ENCODE data around the gene KMT2D. TPM values are rescaled to one million over a fixed set of nuclear protein-coding genes. Genes with fewer than 3 reads are reported as not detected.

Gene KMT2D
- total RNA-seq, 2 donors from 2014 or later = 82.7 to 99.7 TPM

DNA sequence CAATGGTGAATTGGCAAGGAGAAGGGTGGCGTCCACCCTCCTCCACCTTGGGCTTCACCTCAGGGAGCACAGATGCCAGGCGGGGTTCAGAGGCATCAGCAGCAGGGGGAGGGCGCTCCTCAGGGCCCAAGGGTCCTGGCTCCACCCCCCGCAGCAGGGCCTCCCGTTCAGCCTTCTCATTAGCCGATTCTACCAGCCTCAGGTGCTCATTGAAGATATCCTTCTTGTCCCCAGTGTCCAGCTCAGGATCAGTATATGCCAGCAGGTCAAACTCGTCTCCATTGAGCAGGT lies 22.7 kb downstream of the KMT2D start:
- TF ChIP-seq POLR2AphosphoS5 (IDR thresholded peaks at IDR 0.05) = no peak
- TF ChIP-seq, protein P1, sequence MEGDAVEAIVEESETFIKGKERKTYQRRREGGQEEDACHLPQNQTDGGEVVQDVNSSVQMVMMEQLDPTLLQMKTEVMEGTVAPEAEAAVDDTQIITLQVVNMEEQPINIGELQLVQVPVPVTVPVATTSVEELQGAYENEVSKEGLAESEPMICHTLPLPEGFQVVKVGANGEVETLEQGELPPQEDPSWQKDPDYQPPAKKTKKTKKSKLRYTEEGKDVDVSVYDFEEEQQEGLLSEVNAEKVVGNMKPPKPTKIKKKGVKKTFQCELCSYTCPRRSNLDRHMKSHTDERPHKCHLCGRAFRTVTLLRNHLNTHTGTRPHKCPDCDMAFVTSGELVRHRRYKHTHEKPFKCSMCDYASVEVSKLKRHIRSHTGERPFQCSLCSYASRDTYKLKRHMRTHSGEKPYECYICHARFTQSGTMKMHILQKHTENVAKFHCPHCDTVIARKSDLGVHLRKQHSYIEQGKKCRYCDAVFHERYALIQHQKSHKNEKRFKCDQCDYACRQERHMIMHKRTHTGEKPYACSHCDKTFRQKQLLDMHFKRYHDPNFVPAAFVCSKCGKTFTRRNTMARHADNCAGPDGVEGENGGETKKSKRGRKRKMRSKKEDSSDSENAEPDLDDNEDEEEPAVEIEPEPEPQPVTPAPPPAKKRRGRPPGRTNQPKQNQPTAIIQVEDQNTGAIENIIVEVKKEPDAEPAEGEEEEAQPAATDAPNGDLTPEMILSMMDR (IDR thresholded peaks at IDR 0.05) = no peak
- no peak for TF ChIP-seq POLR2A (IDR thresholded peaks at IDR 0.05)
- Histone ChIP-seq H3K9me3 (no peaks in the 10 kb centered on the region), H3K4me1 (replicated peaks) (no peaks in the 10 kb centered on the region), H3K36me3 (peaks cover 20 to 57% of the 10 kb centered on the region in 2 donors), H3K4me3 (no peak overlapping the region), H3K27me3 (replicated peaks; ENCODE audit: insufficient read depth) (no peaks in the 10 kb centered on the region), H3K27ac (no peak overlapping the region)
- DNase-seq (ENCODE audit: low spot score) = no peak
- 81% methylated on average over 7 of the region's 7 CpGs for WGBS
- intact Hi-C loops (cut with DNase I) = no loop called here

DNA sequence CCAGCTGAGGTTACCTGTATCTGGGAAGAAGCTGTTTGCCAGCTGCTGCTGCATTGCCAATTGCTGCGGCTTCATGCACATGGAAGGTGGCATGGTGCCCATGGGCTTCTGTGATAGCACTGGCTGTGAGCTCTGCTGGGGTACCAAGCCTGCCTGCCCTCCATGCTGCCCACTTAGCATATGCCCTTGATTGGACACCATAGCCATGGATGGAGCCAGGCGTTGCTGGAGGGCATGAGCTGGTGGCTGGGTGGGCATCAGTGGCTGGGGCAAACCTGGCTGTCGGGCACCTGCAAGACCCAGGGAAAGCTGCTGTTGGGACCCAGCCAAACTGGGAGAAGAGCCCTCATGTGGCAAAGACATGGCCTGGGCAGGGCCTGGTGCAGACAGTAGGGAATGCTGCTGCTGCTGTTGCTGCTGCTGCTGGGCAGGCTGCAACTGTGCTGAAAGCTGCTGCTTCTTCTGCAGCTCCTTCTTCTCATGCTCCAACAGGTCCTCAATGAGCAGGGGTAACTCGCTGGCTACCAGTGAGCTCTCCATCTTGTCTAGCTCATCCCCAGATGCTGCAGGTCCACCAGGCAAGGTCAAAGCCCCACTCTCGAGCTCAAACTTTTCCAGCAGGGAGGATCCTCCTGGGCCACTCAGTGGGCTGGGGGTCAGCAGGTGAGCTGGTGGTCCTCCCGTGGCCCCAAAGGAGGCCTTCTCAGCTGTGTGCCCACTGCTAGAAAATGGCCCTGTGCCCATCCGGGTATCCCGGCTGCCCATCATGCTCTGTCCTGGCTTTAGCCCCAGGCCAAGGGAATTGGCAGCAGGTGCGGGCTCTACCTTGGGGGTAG lies 23.3 kb downstream of the KMT2D start:
- Histone ChIP-seq H3K27ac (no peak overlapping the region), H3K9me3 (no peaks in the 10 kb centered on the region), H3K4me3 (no peak overlapping the region), H3K36me3 (peaks cover 14 to 53% of the 10 kb centered on the region in 2 donors), H3K27me3 (replicated peaks; ENCODE audit: insufficient read depth) (no peaks in the 10 kb centered on the region), H3K4me1 (replicated peaks) (no peaks in the 10 kb centered on the region)
- no peak for DNase-seq (ENCODE audit: low spot score)
- WGBS = 94% methylated on average over 9 of the region's 9 CpGs
- intact Hi-C loops (cut with DNase I) = no loop called here
- TF ChIP-seq, protein P1 (IDR thresholded peaks at IDR 0.05) = no peak
- no peak for TF ChIP-seq POLR2AphosphoS5 (IDR thresholded peaks at IDR 0.05)
- TF ChIP-seq POLR2A (IDR thresholded peaks at IDR 0.05) = no peak

DNA sequence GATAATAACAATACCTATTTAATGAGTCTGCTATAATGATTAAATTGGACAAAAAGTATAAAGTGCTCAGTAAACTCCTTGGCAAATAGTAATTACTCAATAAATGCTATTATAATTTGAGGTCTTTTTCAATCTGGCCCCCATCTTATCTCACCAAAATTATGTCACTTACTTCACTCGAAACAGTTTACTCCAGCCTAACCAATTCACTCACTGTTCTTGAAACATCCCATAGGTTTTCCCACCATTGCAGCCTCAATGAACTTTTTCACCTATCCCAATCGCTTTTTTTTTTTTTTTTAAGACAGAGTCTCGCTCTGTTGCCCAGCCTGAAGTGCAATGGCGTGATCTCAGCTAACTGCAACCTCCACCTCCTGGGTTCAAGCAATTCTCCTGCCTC lies 24.6 kb downstream of the KMT2D start:
- TF ChIP-seq, protein P1 (IDR thresholded peaks at IDR 0.05) = no peak
- TF ChIP-seq POLR2A (IDR thresholded peaks at IDR 0.05) = no peak
- no peak for TF ChIP-seq POLR2AphosphoS5 (IDR thresholded peaks at IDR 0.05)
- Histone ChIP-seq H3K4me1 (replicated peaks) (no peaks in the 10 kb centered on the region), H3K27me3 (replicated peaks; ENCODE audit: insufficient read depth) (no peaks in the 10 kb centered on the region), H3K36me3 (peaks cover 7 to 48% of the 10 kb centered on the region in 2 donors), H3K9me3 (no peaks in the 10 kb centered on the region), H3K27ac (no peak overlapping the region), H3K4me3 (no peak overlapping the region)
- no peak for DNase-seq (ENCODE audit: low spot score)
- WGBS = 88% methylated on average over 4 of the region's 4 CpGs
- intact Hi-C loops (cut with DNase I) = no loop called here

DNA sequence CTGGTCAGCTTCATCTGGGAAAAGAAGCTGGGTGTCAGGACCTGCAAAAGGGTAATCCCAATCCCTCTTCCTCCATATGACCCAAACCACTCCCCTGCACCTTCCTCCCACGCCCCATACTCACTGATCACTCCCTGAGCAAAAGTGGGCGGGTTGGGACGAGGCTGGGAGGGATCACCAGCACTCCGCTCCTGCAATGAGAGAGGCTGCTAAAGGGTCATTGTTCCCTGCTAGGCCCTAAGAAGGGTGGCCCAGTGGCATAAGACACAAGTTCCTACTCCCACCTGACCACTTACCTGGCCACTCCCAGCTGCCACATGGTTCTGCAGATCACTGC lies 26.3 kb downstream of the KMT2D start:
- H3K36me3 ChIP-seq = peaks cover 0 to 32% of the 10 kb centered on the region in 2 donors
- DNase-seq (ENCODE audit: low spot score) = no peak
- no peak overlapping the region for H3K27ac ChIP-seq

More for the DNA sequence above, 26.3 kb downstream of the KMT2D start:
- intact Hi-C loops (cut with DNase I) = no loop called here
- no peaks in the 10 kb centered on the region for H3K27me3 ChIP-seq (replicated peaks; ENCODE audit: insufficient read depth)
- TF ChIP-seq POLR2A (IDR thresholded peaks at IDR 0.05) = no peak
- TF ChIP-seq POLR2AphosphoS5 (IDR thresholded peaks at IDR 0.05) = no peak
- TF ChIP-seq, protein P1 (IDR thresholded peaks at IDR 0.05) = no peak
- WGBS = 81% methylated on average over 4 of the region's 4 CpGs
- no peaks in the 10 kb centered on the region for H3K4me1 ChIP-seq (replicated peaks)
- no peaks in the 10 kb centered on the region for H3K9me3 ChIP-seq
- no peak overlapping the region for H3K4me3 ChIP-seq

Measured in prostate gland (tissue), 2 donors.